Endothelial cell of umbilical vein (primary cell): ENCODE data around the gene PITPNM2. TPM values are rescaled to one million over a fixed set of nuclear protein-coding genes. Genes with fewer than 3 reads are reported as not detected.

Experiments
- BruUV-seq: library from RNA; stranded (reverse); fragments of 400-500 nt; replicated peaks from 2 replicates; lab custom pipeline; 2021; lab: Mats Ljungman, UMichigan
- CTCF ChIA-PET: fragments of 300-600, 350-600 bp; sonication (Branson Sonifier 250); formaldehyde crosslinking; loops from one replicate; lab custom pipeline; 2021; ENCODE audit warnings: antibody characterized with exemption, inconsistent platforms; lab: Charles Lee
- POLR2A ChIA-PET: fragments of 300-600, 350-600 bp; sonication (Branson Sonifier 250); formaldehyde crosslinking; loops from one replicate; lab custom pipeline; 2021; ENCODE audit warnings: antibody characterized with exemption, inconsistent platforms; lab: Charles Lee
- DNase-seq: peaks from one replicate; pipeline ENCODE4 v3.0.0-alpha.2; 2011; ENCODE audit warnings: low read depth, low spot score
- FAIRE-seq: peaks from 2 replicates; lab custom pipeline; 2011; peaks lifted over from hg19 to GRCh38; lab: Jason Lieb, UNC
- H2AFZ ChIP-seq: 2 replicates; pipeline ENCODE4 v1.6.0; 2012; ENCODE audit warnings: low read depth, low read length, control low read depth, inconsistent platforms
- H3K27ac ChIP-seq: 2 replicates; pipeline ENCODE4 v1.5.1; 2011; ENCODE audit warnings: low read depth, mild to moderate bottlenecking, control low read depth, low read length, moderate library complexity; ENCODE audit not compliant: insufficient read depth
- H3K27me3 ChIP-seq, 2 experiments: 2 replicates each; pipeline versions ENCODE4 v1.6.0 to v1.6.1; 2011; ENCODE audit warnings: low read length in 2 of 2, mixed read lengths in 1 of 2; ENCODE audit not compliant: control insufficient read depth in 2 of 2, insufficient read depth in 2 of 2
- H3K36me3 ChIP-seq, 2 experiments: 2 replicates in 1 of 2; 3 replicates in 1 of 2; pipeline ENCODE4 v1.5.1; 2011; ENCODE audit warnings: low read length in 2 of 2, mild to moderate bottlenecking in 1 of 2, moderate library complexity in 1 of 2; ENCODE audit not compliant: control insufficient read depth in 2 of 2, insufficient read depth in 2 of 2; ENCODE audit errors: extremely low read depth in 1 of 2
- H3K4me1 ChIP-seq: 3 replicates; pipeline ENCODE4 v1.5.1; 2011; ENCODE audit warnings: mild to moderate bottlenecking, low read length; ENCODE audit not compliant: control insufficient read depth, insufficient read depth; ENCODE audit errors: extremely low read depth
- H3K4me2 ChIP-seq: 2 replicates; pipeline ENCODE4 v1.6.1; 2011; ENCODE audit warnings: low read length, control low read depth, mixed read lengths; ENCODE audit not compliant: insufficient read depth
- H3K4me3 ChIP-seq, 3 experiments: fragments of 200-600 bp in 1 of 3; sonication (generic), shearing (Covaris generic) in 1 of 3; replicated peaks in 1 of 3; 2 replicates each; pipeline ENCODE4 v1.5.1; 2011 to 2016; ENCODE audit warnings: control low read depth in 3 of 3, low read length in 3 of 3, mild to moderate bottlenecking in 2 of 3, inconsistent platforms in 1 of 3, low read depth in 1 of 3, moderate library complexity in 1 of 3; ENCODE audit not compliant: insufficient read depth in 1 of 3
- H3K79me2 ChIP-seq: 2 replicates; pipeline ENCODE4 v1.6.0; 2012; ENCODE audit warnings: low read length, inconsistent platforms; ENCODE audit not compliant: control insufficient read depth, insufficient read depth
- H3K9ac ChIP-seq: replicated peaks from 2 replicates; pipeline ENCODE3; 2011; ENCODE audit warnings: low read length, control low read depth; ENCODE audit not compliant: insufficient read depth; ENCODE audit errors: extremely low read depth
- H3K9me1 ChIP-seq: replicated peaks from 3 replicates; pipeline ENCODE4 v1.6.0; 2011; ENCODE audit warnings: mild to moderate bottlenecking, low read length; ENCODE audit not compliant: control insufficient read depth, insufficient read depth; ENCODE audit errors: extremely low read depth
- H3K9me3 ChIP-seq: replicated peaks from 2 replicates; pipeline ENCODE4 v1.5.1; 2012; ENCODE audit warnings: low read length, inconsistent platforms; ENCODE audit not compliant: control insufficient read depth, insufficient read depth
- H4K20me1 ChIP-seq: replicated peaks from 2 replicates; pipeline ENCODE3; 2011; ENCODE audit warnings: mild to moderate bottlenecking, low read length; ENCODE audit not compliant: control insufficient read depth, insufficient read depth; ENCODE audit errors: extremely low read depth
- CTCF ChIP-seq, 2 donors: IDR thresholded peaks; 1 replicate in 1 of 2; 2 replicates in 1 of 2; pipeline ENCODE4 v1.5.1; 2011; ENCODE audit warnings: low read length in 2 of 2, mild to moderate bottlenecking in 2 of 2, moderate library complexity in 2 of 2, control low read depth in 1 of 2, inconsistent platforms in 1 of 2, low read depth in 1 of 2; ENCODE audit not compliant: insufficient read depth in 1 of 2; ENCODE audit errors: extremely low read depth in 1 of 2
- EZH2 ChIP-seq: IDR thresholded peaks from 2 replicates; pipeline ENCODE4 v1.6.1; 2012; ENCODE audit warnings: borderline replicate concordance, low read depth, mild to moderate bottlenecking, moderate library complexity, low read length, inconsistent platforms; ENCODE audit not compliant: severe bottlenecking
- FOS ChIP-seq: IDR thresholded peaks from 2 replicates; pipeline ENCODE4 v1.6.1; 2011; ENCODE audit warnings: mild to moderate bottlenecking, low read length, moderate library complexity, borderline replicate concordance; ENCODE audit not compliant: insufficient read depth
- GATA2 ChIP-seq: IDR thresholded peaks from 2 replicates; pipeline ENCODE4 v1.7.0; 2011; ENCODE audit warnings: low read depth, mild to moderate bottlenecking, moderate library complexity, mixed read lengths, low read length; ENCODE audit not compliant: insufficient read length, insufficient read depth
- JUN ChIP-seq: IDR thresholded peaks from 2 replicates; pipeline ENCODE4 v1.6.1; 2011; ENCODE audit warnings: borderline replicate concordance, low read depth; ENCODE audit not compliant: insufficient read length, insufficient read depth
- MAX ChIP-seq: IDR thresholded peaks from 2 replicates; pipeline ENCODE4 v1.6.1; 2011; ENCODE audit not compliant: insufficient read depth, insufficient read length
- MYC ChIP-seq: IDR thresholded peaks from one replicate; pipeline ENCODE4 v1.6.1; 2011; ENCODE audit warnings: mild to moderate bottlenecking, low read depth, low read length
- POLR2A ChIP-seq: IDR thresholded peaks from 2 replicates; pipeline ENCODE4 v1.6.1; 2012; ENCODE audit warnings: low read depth, mild to moderate bottlenecking, control low read depth, low read length
- POLR2AphosphoS5 ChIP-seq: IDR thresholded peaks from 2 replicates; pipeline ENCODE4 v1.6.1; 2012; ENCODE audit warnings: low read depth, mild to moderate bottlenecking, control low read depth, low read length, moderate library complexity; ENCODE audit not compliant: insufficient read depth
- dilution Hi-C: fragments of 300-500 bp; cut with MboI; formaldehyde crosslinking; loops from one replicate; pipeline ENCODE4 v1.15.0; 2019; ENCODE audit warnings: low sequenced_read_pairs; ENCODE audit not compliant: extremely low pct_ligation_motif_present
- intact Hi-C: fragments of 100-400 bp; cut with micrococcal nuclease; formaldehyde crosslinking; loops from one replicate; pipeline ENCODE4 v1.10.0; 2022
- polyA plus RNA-seq, 4 experiments: library from polyadenylated mRNA; depleted of rRNA in 3 of 4; stranded (reverse) in 3 of 4; unstranded in 1 of 4; fragments of >200 nt; gene quantifications; 2 replicates each; pipeline versions ENCODE4 v1.2.1 to v1.2.3, GENCODE V29; 2011 to 2012; ENCODE audit warnings: missing spikeins in 1 of 4
- total RNA-seq: library from RNA; stranded (reverse); gene quantifications from 2 replicates; pipeline ENCODE4 v1.2.3, GENCODE V29; 2021

PITPNM2 gene
- total and polyA plus RNA-seq, 2 donors (not counting 3 experiments of a cell fraction or from before 2014, with no cell fraction given) = 4.2 to 15.9 TPM

GRCh38 chr12:123102781-123103503 lies 47.9 kb downstream of the PITPNM2 start:
- Histone ChIP-seq H3K27ac (no peak overlapping the region), H3K27me3 (no peaks in the 10 kb centered on the region), H3K4me1 (peaks cover 29% of the 10 kb centered on the region), H2AFZ (no peak overlapping the region), H3K4me2 (no peak overlapping the region), H3K9me1 (no peaks in the 10 kb centered on the region), H3K9ac (no peak overlapping the region), H3K9me3 (no peaks in the 10 kb centered on the region), H3K79me2 (no peaks in the 10 kb centered on the region), H3K4me3 (no peak overlapping the region), H3K36me3 (no peaks in the 10 kb centered on the region), H4K20me1 (no peaks in the 10 kb centered on the region)
- CTCF ChIA-PET = interaction anchor here (0.9 kb wide), 1 partner anchor 12 kb away, joined by 3 read pairs; no protein-coding TSS in a partner anchor
- BruUV-seq = no TSS peak
- POLR2A ChIA-PET = no interaction called here
- DNase-seq (no peak), FAIRE-seq (no peak)
- dilution Hi-C loops = no loop called here
- TF ChIP-seq CTCF (IDR thresholded peaks at IDR 0.05; ENCODE audit: extremely low read depth in 1 of 2, insufficient read depth in 1 of 2, low read depth in 1 of 2, low read length in 2 of 2) (no peak), MYC (no peak), FOS (no peak), MAX (no peak), POLR2AphosphoS5 (no peak), EZH2 (no peak), GATA2 (no peak), POLR2A (no peak), JUN (no peak)
- intact Hi-C loops = no loop called here
